K562 (cell line): Measurements from ENCODE around the gene CSNK1G1. TPM values are rescaled to one million over a fixed set of nuclear protein-coding genes. Genes with fewer than 3 reads are reported as not detected.

Source experiments
- ATAC-seq: fragments of 200-7000 bp; cut with Tn5 transposase; 3 replicates; pipeline ENCODE4 v1.9.1; 2020; ENCODE audit warnings: moderate library complexity
- BruUV-seq: library from RNA; stranded (reverse); fragments of 400-500 nt; replicated peaks from 2 replicates; lab custom pipeline; 2021; lab: Mats Ljungman, UMichigan
- CTCF ChIA-PET: fragments of 300-600 bp; formaldehyde crosslinking; extraction: SDS; loops from one replicate; lab custom pipeline; 2021; ENCODE audit warnings: low intra/inter-chr PET ratio; lab: Yijun Ruan, JAX
- POLR2A ChIA-PET: fragments of 300-600, 350-650 bp; sonication (Branson Sonifier 250); formaldehyde crosslinking; extraction: SDS; loops from one replicate; lab custom pipeline; 2021; ENCODE audit warnings: antibody characterized with exemption, inconsistent platforms; lab: Yijun Ruan, JAX
- DNase-seq, 4 experiments: peaks; one replicate each; pipeline versions ENCODE4 v3.0.0 to v3.0.0-alpha.2; 2011 to 2018; ENCODE audit warnings: low spot score in 3 of 4, mixed read lengths in 3 of 4; ENCODE audit errors: extremely low read depth in 1 of 4
- FAIRE-seq: peaks from 2 replicates; lab custom pipeline; 2011; peaks lifted over from hg19 to GRCh38; lab: Jason Lieb, UNC
- H2AFZ ChIP-seq: 2 replicates; pipeline ENCODE4 v1.6.0; 2011; ENCODE audit warnings: low read depth, low read length, control low read depth, inconsistent platforms
- H3K27ac ChIP-seq: fragments of 200-600 bp; 3 replicates; pipeline ENCODE4 v1.8.0; 2011; ENCODE audit warnings: low read depth, mild to moderate bottlenecking, control low read depth, inconsistent platforms, low read length, moderate library complexity, mixed read lengths; ENCODE audit errors: extremely low read depth
- H3K27me3 ChIP-seq, 2 experiments: fragments of 300-600 bp in 1 of 2; 2 replicates in 1 of 2; 3 replicates in 1 of 2; pipeline versions ENCODE4 v1.6.0 to v1.8.0; 2011; ENCODE audit warnings: inconsistent platforms in 2 of 2, low read length in 2 of 2, mild to moderate bottlenecking in 1 of 2, mixed read lengths in 1 of 2, moderate library complexity in 1 of 2; ENCODE audit not compliant: control insufficient read depth in 2 of 2, insufficient read depth in 2 of 2
- H3K36me3 ChIP-seq: fragments of 300-600 bp; 3 replicates; pipeline ENCODE4 v1.8.0; 2011; ENCODE audit warnings: mild to moderate bottlenecking, low read length, inconsistent platforms; ENCODE audit not compliant: control insufficient read depth, insufficient read depth
- H3K4me1 ChIP-seq, 2 experiments: fragments of 200-600 bp in 1 of 2; replicated peaks in 1 of 2; 2 replicates in 1 of 2; 3 replicates in 1 of 2; pipeline versions ENCODE4 v1.5.1 to v1.8.0; 2011; ENCODE audit warnings: inconsistent platforms in 2 of 2, low read length in 2 of 2, mild to moderate bottlenecking in 1 of 2, mixed read lengths in 1 of 2, moderate library complexity in 1 of 2; ENCODE audit not compliant: control insufficient read depth in 2 of 2, insufficient read depth in 2 of 2
- H3K4me2 ChIP-seq: 2 replicates; pipeline ENCODE4 v1.6.1; 2011; ENCODE audit warnings: low read length, control low read depth, inconsistent platforms, mixed read lengths; ENCODE audit not compliant: insufficient read depth
- H3K4me3 ChIP-seq: fragments of 200-600 bp; sonication (generic), shearing (Covaris generic); 2 replicates; pipeline ENCODE4 v1.5.1; 2016; ENCODE audit warnings: control low read depth, inconsistent platforms
- H3K79me2 ChIP-seq: fragments of 200-600 bp; 3 replicates; pipeline ENCODE4 v1.8.0; 2011; ENCODE audit warnings: low read length, inconsistent platforms; ENCODE audit not compliant: control insufficient read depth, insufficient read depth
- H3K9ac ChIP-seq, 2 experiments: 2 replicates each; pipeline versions ENCODE4 v1.6.0 to v1.6.1; 2011; ENCODE audit warnings: low read depth in 2 of 2, low read length in 2 of 2, control low read depth in 1 of 2, inconsistent platforms in 1 of 2, mild to moderate bottlenecking in 1 of 2, mixed read lengths in 1 of 2; ENCODE audit not compliant: insufficient read depth in 1 of 2
- H3K9me1 ChIP-seq: one replicate; pipeline ENCODE4 v1.6.0; 2011; ENCODE audit warnings: inconsistent platforms, mild to moderate bottlenecking, low read length, moderate library complexity; ENCODE audit not compliant: control insufficient read depth, insufficient read depth
- H3K9me3 ChIP-seq: replicated peaks from 2 replicates; pipeline ENCODE4 v1.5.1; 2011; ENCODE audit warnings: low read depth, low read length, inconsistent platforms; ENCODE audit not compliant: control insufficient read depth, insufficient read depth
- H4K20me1 ChIP-seq: replicated peaks from 2 replicates; pipeline ENCODE4 v1.6.1; 2011; ENCODE audit warnings: low read length, inconsistent platforms, mixed read lengths; ENCODE audit not compliant: control insufficient read depth, insufficient read depth
- DNMT1 ChIP-seq: fragments of 450-650 bp; IDR thresholded peaks from 2 replicates; pipeline ENCODE4 v1.6.1; 2016; ENCODE audit warnings: antibody characterized with exemption, mild to moderate bottlenecking
- MCM2 ChIP-seq: fragments of 450-650 bp; IDR thresholded peaks from 2 replicates; pipeline ENCODE4 v1.6.1; 2017; ENCODE audit warnings: low read depth, mild to moderate bottlenecking
- POLR2A ChIP-seq: fragments of 450-650 bp; conservative IDR thresholded peaks from 2 replicates; pipeline ENCODE4 v1.6.1; 2016
- POLR2AphosphoS2 ChIP-seq: IDR thresholded peaks from 2 replicates; pipeline ENCODE4 v1.6.1; 2012; ENCODE audit warnings: low read length, improper control_type of control experiment
- POLR2B ChIP-seq: fragments of 450-650 bp; IDR thresholded peaks from 2 replicates; pipeline ENCODE4 v1.6.1; 2018; ENCODE audit warnings: low read depth; ENCODE audit not compliant: partially characterized antibody
- POLR2G ChIP-seq: fragments of 200-400 bp; formaldehyde crosslinking; IDR thresholded peaks from 2 replicates; pipeline ENCODE4 v1.6.1; 2017; ENCODE audit warnings: low read depth, mild to moderate bottlenecking, antibody characterized with exemption, low read length, moderate library complexity
- RBFOX2 ChIP-seq: fragments of 200-400 bp; formaldehyde crosslinking; IDR thresholded peaks from 2 replicates; pipeline ENCODE4 v1.6.1; 2017; ENCODE audit warnings: low read depth, mild to moderate bottlenecking, low read length, moderate library complexity
- WGBS: fragments of 100-300 bp; shearing (Covaris generic); methylation state at CpG from one replicate; pipeline ENCODE4 v1.1.6; 2016; ENCODE audit warnings: low coverage, mixed read lengths; ENCODE audit not compliant: insufficient coverage; ENCODE audit errors: missing lambda C conversion rate; 5-methylcytosine and 5-hydroxymethylcytosine counted together
- in situ Hi-C: fragments of 300-500 bp; cut with MboI; formaldehyde crosslinking; loops from 4 replicates; pipeline ENCODE4 v1.15.0; 2018; ENCODE audit warnings: inconsistent platforms, mixed read lengths
- intact Hi-C: fragments of 100-400 bp; cut with micrococcal nuclease; formaldehyde crosslinking; loops from 2 replicates; pipeline ENCODE4 v1.14.2; 2022
- polyA plus RNA-seq, 8 experiments: library from polyadenylated mRNA; depleted of rRNA in 4 of 8; stranded (reverse) in 5 of 8; unstranded in 3 of 8; fragments of >200 nt; fragmentation: Nextera tagmentation in 2 of 8; fragmentation: Illumina TruSeq in 1 of 8; extraction: Ambion mirVana in 2 of 8; extraction: Trizol in 1 of 8; gene quantifications; 2 replicates each; pipeline versions ENCODE4 v1.2.1 to v1.2.3, GENCODE V29; 2011 to 2014; ENCODE audit warnings: inconsistent platforms in 1 of 8, missing spikeins in 1 of 8
- total RNA-seq, 7 experiments: library from RNA; depleted of rRNA in 6 of 7; stranded (reverse); fragments of >200 nt in 6 of 7; fragmentation: Illumina TruSeq in 2 of 7; extraction: Trizol in 2 of 7; gene quantifications; 2 replicates each; pipeline versions ENCODE4 v1.2.1 to v1.2.3, GENCODE V29; 2011 to 2021; ENCODE audit warnings: low replicate concordance in 1 of 7

Gene CSNK1G1
- total and polyA plus RNA-seq, 9 of the 15 experiments (the other 6 are each of a cell fraction or from before 2014, with no cell fraction given): 4.5 to 18.5 (median 9.5) TPM

DNA sequence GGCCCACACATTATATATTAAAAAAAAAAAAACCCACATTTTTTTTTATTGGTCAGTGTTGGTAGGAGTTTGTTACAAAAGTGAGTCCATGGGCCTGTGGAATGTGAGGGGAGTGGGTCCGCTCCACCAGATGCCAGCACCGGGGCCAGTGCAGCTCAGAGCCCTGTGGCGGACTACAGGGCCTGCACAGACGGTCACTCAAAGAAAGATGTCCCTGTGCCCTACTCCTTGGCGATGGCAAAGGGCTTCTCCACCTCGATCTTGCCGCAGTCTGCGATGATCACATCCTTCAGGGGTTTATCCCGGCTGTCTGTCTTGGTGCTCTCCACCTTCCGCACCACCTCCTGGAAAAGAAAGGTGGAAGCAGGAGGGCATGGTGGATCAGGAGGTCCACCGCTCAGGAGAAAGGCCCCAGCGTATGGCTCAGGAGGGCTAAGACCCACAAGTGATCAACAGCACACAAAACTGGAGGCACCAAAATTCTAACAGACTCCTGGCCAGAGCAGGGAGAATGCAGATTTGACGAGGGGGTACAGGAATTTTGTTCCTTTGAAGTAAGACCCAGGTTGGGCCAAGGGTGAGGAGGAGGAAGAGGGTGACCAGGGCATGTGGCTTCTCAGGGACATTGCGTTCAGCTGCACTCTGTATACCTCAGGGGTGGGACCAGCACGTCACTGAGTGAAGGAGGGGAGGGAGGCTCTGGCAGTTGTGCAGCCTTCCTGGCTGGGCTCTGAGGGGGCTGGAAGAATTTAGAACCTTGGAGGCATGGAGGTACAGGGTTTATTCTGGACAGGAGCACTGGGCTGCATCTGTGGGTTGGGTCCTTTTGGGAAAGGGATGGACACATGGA is 199.9 kb downstream of the CSNK1G1 start:
- H3K4me3 ChIP-seq: no peak overlapping the region
- TSS peak; percentile 40 for BruUV-seq
- no peak for FAIRE-seq

More for the DNA sequence above, 199.9 kb downstream of the CSNK1G1 start:
- no peaks in the 10 kb centered on the region; the same call in 1 of the 2 replicates for H4K20me1 ChIP-seq
- H3K27ac ChIP-seq: no peak overlapping the region
- no peaks in the 10 kb centered on the region for H3K27me3 ChIP-seq
- WGBS: 89% methylated on average over 10 of the region's 15 CpGs
- no peak for ATAC-seq
- H3K4me1 ChIP-seq: peaks cover 6 to 42% of the 10 kb centered on the region in 2 experiments; a peak in 4 of 5 replicates
- peaks cover 27% of the 10 kb centered on the region for H3K79me2 ChIP-seq
- no peak overlapping the region for H2AFZ ChIP-seq
- ChIA-PET CTCF (interaction anchor here (0.6 kb wide), 1 partner anchor 200 kb away, joined by 5 read pairs; the partner anchor contains the start of gene CSNK1G1), POLR2A (interaction anchor here (0.8 to 3.3 kb wide), 4 partner anchors 7 to 561 kb away, joined by 3 to 36 read pairs (median 4); partner anchors contain the start of genes PCLAF and PPIB)
- H3K9ac ChIP-seq: no peak overlapping the region
- H3K4me2 ChIP-seq: no peak overlapping the region
- in situ Hi-C loops: no loop called here
- intact Hi-C loops: loop anchor here (10.0 kb wide), 1 partner anchor 541 kb away; no protein-coding TSS in a partner anchor
- no peak for DNase-seq
- peak; percentile 21 for TF ChIP-seq POLR2B
- peak; percentile 40; the same call in 1 of the 2 replicates for TF ChIP-seq RBFOX2
- TF ChIP-seq POLR2AphosphoS2: 0 out of 2 replicates have a peak, but pooled peaks have one; percentile 31
- peak; percentile 25; the same call in 1 of the 2 replicates for TF ChIP-seq POLR2A
- TF ChIP-seq DNMT1: no peak
- no peak for TF ChIP-seq MCM2
- TF ChIP-seq POLR2G: peak; percentile 32
- no peaks in the 10 kb centered on the region for H3K9me3 ChIP-seq
- H3K9me1 ChIP-seq: no peaks in the 10 kb centered on the region
- H3K36me3 ChIP-seq: peaks cover 65% of the 10 kb centered on the region
